Epithelial cell of alveolus of lung (primary cell): ENCODE measurements around the gene WNT5B. TPM values are rescaled to one million over a fixed set of nuclear protein-coding genes. Genes with fewer than 3 reads are reported as not detected.

Source experiments
- total RNA-seq: library from RNA; depleted of rRNA; stranded (reverse); fragments of >200 nt; gene quantifications from 2 replicates; pipeline ENCODE4 v1.2.1, GENCODE V29; 2015

Gene WNT5B
- total RNA-seq = 8.6 and 32.8 TPM in 2 replicates

DNA sequence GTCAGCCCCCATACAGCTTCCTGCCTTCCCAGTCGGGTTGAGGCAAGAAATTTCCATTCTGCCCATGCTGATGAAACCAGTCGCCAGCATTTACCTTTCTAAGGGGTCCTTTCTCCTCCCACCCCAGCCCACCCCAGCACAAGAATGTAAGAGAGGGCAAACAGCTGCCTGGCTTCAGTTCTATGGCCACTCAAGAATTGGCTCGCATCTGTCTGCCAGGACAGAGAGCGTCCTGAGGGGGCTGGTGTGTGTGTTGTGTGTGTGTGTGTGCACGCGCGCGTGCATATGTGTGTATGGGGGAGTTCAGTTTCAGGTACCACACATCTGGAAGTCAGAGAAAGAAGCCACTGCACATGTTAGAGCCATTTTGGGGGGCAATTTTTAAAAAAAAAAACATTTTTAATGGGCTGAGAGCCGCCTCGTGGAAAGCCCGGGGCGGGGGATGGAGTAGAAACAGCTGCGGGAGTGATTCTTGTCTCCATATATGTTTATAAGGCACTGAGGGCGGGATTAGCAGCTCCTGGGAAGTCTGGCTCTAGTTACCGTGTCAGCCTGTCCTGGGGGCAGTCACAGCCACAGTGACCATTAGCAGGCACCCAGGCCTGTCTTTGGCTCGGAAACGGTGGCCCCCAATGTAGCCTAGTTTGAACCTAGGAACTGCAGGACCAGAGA, at the start of gene WNT5B:
TSS of gene WNT5B (plus strand) at position 566 of the 672 bp plus-strand sequence. CDS start 2,124 bp downstream, outside the sequence.

DNA sequence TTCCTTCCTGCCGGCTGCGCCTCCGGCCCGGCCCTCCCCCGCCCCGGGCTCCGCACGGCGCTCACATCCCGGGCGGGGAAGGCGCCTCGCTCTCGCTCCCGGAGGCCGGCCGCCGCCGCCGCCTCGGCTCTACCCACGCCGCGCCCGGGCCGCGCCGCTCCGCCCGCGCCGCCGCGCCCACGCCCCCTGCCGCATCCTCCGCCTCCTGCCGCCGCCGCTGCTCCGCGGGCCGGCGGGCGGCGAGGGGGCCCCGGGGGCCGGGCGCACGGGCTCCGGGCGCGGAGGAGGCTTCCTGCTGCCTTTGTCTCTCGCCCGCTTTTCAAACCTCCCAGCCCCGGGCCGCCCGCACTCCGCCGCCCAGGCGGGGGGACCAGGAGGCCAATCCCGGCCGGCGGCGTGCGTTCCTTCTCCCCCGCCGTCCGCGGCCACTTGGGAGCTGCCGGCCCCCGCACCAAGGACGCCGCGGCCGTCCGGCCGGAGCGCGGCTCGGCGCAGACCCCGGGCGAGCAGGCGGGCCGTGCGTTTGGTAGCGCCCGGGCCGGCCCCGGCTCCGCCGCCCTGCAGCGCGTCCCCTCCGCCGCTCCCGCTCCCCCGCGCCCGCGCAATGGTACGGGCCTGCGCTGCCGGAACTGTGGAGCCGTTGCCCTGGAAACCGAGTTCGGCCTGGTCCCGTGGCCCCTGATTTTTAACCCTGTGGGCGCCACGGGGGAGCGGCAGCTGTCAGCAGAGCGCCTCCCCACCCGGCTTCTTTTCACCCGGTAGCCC, 34.6 kb upstream of the WNT5B start, which contains the start of gene FBXL14:
TSS of gene FBXL14 (minus strand) at position 321 of the 765 bp plus-strand sequence. CDS start 515 bp downstream, outside the sequence.

DNA sequence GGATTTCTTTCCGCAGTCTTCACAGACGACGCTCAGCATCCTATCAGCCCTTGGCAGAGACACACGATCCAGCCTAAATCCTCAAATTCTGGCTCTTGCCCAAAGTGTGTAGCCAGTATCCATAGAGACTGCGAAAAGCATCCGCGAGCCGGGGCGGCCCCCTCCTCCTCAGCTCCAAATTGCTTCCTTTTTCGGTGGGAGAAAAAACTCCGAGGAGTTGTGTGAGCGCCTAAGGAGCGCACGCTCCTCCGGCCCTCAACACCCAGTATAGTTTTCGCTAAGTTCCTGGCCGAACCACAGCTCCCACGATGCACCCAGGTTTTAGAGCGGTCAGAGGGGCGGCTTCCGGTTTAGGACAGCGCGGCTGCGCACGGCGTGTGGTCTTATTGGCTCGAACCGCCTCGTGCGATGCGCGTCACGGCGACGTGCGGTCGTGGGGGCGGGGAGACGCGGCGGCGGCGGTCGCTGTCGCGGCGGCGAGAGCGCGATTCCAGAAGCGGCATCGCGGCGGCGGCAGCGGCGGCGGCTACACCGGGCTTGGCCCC, 61.6 kb downstream of the WNT5B start, which contains the start of gene ADIPOR2:
TSS of gene ADIPOR2 (plus strand) at position 493 of the 545 bp plus-strand sequence. CDS start 63,274 bp downstream, outside the sequence.

Other genes starting within 250 kb of the WNT5B start
- 9.2 and 14.9 TPM in 2 replicates for gene FBXL14, start 34.6 kb upstream of the WNT5B start, total RNA-seq
- gene ADIPOR2, start 61.8 kb downstream of the WNT5B start, total RNA-seq = 24.8 and 41.1 TPM in 2 replicates
- not detected in 2 replicates for gene LRTM2, start 191.3 kb downstream of the WNT5B start, total RNA-seq